ENCODE results near the gene FEZ2. TPM values are rescaled to one million over a fixed set of nuclear protein-coding genes. Genes with fewer than 3 reads are reported as not detected.

The FEZ2 gene
- total and polyA plus RNA-seq, 12 donors: 13.9 to 103 (median 63.5) TPM

DNA sequence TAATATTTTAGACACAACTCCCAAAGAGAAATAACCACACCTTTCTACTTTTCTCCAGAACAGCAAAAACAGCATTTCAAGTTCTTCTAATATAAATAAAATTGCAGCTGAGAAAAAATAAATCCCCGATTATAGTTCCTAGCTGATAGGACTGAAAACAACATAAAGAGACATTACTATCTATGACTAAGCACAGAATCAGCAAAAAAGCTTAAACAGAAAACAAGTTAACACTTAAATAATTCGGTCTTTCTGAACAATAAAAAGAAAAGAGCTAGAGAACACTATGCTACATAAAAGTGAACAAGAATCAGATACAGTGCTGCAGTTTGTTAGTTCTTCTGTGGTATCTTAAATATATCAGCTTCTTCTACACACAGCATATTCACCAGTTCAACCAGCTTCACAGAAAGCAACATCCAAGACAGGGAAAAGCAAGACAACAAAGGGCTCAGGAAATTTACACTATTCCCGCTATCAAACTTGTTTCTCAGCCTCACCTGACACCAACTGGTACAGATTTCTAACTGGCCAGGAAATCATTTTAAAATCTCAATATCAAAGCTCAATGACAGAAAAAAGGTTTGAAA lies 28.6 kb downstream of the FEZ2 start:
- H3K4me1 ChIP-seq (replicated peaks in 1 of 2): peaks cover 26 to 36% of the 10 kb centered on the region in 2 donors
- no peaks in the 10 kb centered on the region for H3K36me3 ChIP-seq (replicated peaks in 1 of 2)
- intact Hi-C loops (cut with DNase I): no loop called here
- DNase-seq: no peak
- H3K4me3 ChIP-seq: peak overlapping the region in 1 of 4 donors; percentile 25
- H3K9me3 ChIP-seq (replicated peaks in 1 of 3): no peaks in the 10 kb centered on the region
- peak overlapping the region; percentile 1 to 40 (median 18) for H3K27ac ChIP-seq
- H3K27me3 ChIP-seq: no peaks in the 10 kb centered on the region
- 56 to 65% (median 59%) methylated on average over 3 of the region's 3 CpGs for WGBS, 4 donors
- TF ChIP-seq POLR2A (IDR thresholded peaks at IDR 0.05): no peak

DNA sequence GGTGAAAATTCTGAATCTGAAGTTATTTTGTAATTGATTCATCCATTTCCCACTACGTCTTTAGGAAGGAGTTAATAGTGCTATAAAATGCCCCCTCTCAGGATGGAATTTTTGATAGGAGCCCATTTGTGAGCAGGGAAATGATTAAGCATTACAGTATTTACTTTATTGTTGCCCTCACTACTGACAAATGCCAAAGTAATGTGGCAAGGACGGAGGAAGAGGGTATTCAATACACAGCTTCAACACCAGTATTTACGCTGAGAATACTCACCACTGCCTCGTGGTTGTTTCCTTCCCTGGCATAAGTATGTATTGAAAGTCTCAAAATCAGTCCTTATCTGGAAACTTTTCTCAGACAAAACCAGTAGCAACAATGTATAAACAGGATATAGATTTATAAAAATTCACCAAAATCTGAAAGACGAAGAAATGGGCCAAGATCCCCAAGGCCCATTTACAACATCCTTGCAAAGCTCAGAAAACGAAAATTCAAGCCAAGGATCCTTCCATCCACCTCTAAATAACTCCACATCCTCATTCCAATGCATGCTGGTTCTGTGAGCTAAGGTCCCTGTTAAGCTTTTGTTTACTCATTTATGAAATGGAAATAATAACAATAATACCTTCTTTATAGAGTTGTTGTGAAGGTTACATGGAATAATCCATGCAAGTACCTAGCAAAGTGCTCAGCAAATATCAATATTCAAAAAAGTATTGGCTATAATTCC lies 29.3 kb downstream of the FEZ2 start:
- Histone ChIP-seq H3K27ac (peak overlapping the region; percentile 1 to 64 (median 40)), H3K4me1 (replicated peaks in 1 of 2) (peaks cover 30 to 38% of the 10 kb centered on the region in 2 donors), H3K4me3 (peak overlapping the region in 1 of 4 donors; percentile 25), H3K27me3 (no peaks in the 10 kb centered on the region), H3K36me3 (replicated peaks in 1 of 2) (no peaks in the 10 kb centered on the region), H3K9me3 (replicated peaks in 1 of 3) (no peaks in the 10 kb centered on the region)
- 38 to 50% (median 44%) methylated on average over 6 of the region's 6 CpGs for WGBS, 4 donors
- intact Hi-C loops (cut with DNase I): no loop called here
- no peak for DNase-seq
- TF ChIP-seq POLR2A (IDR thresholded peaks at IDR 0.05): no peak
- TF ChIP-seq, protein P1, sequence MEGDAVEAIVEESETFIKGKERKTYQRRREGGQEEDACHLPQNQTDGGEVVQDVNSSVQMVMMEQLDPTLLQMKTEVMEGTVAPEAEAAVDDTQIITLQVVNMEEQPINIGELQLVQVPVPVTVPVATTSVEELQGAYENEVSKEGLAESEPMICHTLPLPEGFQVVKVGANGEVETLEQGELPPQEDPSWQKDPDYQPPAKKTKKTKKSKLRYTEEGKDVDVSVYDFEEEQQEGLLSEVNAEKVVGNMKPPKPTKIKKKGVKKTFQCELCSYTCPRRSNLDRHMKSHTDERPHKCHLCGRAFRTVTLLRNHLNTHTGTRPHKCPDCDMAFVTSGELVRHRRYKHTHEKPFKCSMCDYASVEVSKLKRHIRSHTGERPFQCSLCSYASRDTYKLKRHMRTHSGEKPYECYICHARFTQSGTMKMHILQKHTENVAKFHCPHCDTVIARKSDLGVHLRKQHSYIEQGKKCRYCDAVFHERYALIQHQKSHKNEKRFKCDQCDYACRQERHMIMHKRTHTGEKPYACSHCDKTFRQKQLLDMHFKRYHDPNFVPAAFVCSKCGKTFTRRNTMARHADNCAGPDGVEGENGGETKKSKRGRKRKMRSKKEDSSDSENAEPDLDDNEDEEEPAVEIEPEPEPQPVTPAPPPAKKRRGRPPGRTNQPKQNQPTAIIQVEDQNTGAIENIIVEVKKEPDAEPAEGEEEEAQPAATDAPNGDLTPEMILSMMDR (IDR thresholded peaks at IDR 0.05): no peak

DNA sequence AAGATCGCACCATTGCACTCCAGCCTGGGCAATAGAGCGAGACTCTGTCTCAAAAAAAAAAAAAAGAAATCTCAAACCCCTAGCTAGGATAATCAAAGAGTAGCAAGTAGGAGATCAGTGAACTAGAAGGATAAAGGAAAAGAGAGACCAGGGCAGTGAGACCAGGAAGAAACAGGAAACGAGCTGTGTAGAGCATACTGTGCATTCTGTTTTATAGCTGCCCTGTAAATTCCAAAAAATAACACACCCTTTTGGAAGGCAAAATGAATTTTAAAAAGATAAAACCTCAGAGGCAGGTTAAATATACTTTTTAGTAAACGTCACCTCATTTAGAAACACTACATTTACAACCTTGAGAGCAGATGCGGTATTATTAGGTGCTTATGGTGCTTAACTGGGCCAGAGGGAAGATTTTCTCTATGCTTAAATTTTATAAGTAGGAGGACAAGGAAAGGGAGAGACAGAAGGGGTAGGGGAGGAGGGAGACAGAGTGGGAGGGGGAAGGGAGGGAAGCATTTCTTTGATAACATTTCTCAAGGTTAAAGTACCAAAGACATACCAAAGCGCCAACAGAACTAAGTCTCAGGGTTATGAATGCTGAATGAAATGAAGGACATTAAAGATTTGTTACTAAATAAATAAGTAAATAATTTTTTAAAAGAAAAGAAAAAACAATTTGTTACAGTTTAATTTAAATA lies 30.1 kb downstream of the FEZ2 start:
- TF ChIP-seq, protein P1 (IDR thresholded peaks at IDR 0.05): no peak
- TF ChIP-seq POLR2A (IDR thresholded peaks at IDR 0.05): no peak
- WGBS, 4 donors: 63 to 67% (median 66%) methylated on average over 6 of the region's 6 CpGs
- Histone ChIP-seq H3K27me3 (no peaks in the 10 kb centered on the region), H3K4me3 (peak overlapping the region in 1 of 4 donors; percentile 25), H3K27ac (peak overlapping the region in 4 of 5 donors; percentile 40 to 61 (median 47)), H3K4me1 (replicated peaks in 1 of 2) (peaks cover 38 to 39% of the 10 kb centered on the region in 2 donors), H3K9me3 (replicated peaks in 1 of 3) (no peaks in the 10 kb centered on the region), H3K36me3 (replicated peaks in 1 of 2) (no peaks in the 10 kb centered on the region)
- DNase-seq: peak in 1 of 7 donors; percentile 17
- intact Hi-C loops (cut with DNase I): no loop called here

DNA sequence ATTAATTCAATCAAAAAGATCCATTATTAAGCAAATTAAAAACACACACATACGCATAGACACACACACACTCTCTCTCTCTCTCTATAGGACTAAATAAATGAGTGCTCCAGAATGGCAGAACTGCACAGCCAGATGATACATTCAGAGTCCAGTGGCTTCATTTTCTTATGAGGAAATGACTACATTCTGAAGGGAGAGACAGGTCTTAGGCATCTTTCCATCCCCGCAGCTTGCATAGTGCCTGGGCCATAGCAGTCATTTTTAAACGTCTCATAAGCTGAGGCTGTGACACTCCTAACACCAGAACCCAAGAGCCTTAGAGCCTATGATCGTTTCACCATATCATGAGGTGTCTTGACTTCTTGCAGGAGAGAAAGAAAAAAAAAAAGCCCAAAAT lies 31.1 kb downstream of the FEZ2 start:
- intact Hi-C loops (cut with DNase I): no loop called here
- Histone ChIP-seq H3K27ac (peak overlapping the region in 1 of 5 donors; percentile 61), H3K27me3 (no peaks in the 10 kb centered on the region), H3K4me1 (replicated peaks in 1 of 2) (peaks cover 37 to 39% of the 10 kb centered on the region in 2 donors), H3K9me3 (replicated peaks in 1 of 3) (no peaks in the 10 kb centered on the region), H3K36me3 (replicated peaks in 1 of 2) (no peaks in the 10 kb centered on the region), H3K4me3 (no peak overlapping the region)
- TF ChIP-seq, protein P1 (IDR thresholded peaks at IDR 0.05): no peak
- no peak for TF ChIP-seq POLR2A (IDR thresholded peaks at IDR 0.05)
- DNase-seq: no peak
- WGBS, 4 donors: 88 to 98% (median 95%) methylated on average over 4 of the region's 4 CpGs

Measured in adrenal gland (tissue), 12 donors.